H54 (cell line): ENCODE measurements around the gene UTP18.
A peak's percentile ranks its signal among the peaks of the same experiment; 100 is the strongest.
"Not testable (repeated sequence)": the region's sequence is repeated elsewhere in the genome, so short reads cannot be mapped to it uniquely, and the experiment has no call there.

ENCODE experiments used
- DNase-seq: peaks from one replicate; pipeline ENCODE4 v3.0.0; 2011; ENCODE audit warnings: low spot score, mixed read lengths; ENCODE audit not compliant: insufficient read length
- FAIRE-seq: peaks from 3 replicates; lab custom pipeline; 2011; peaks lifted over from hg19 to GRCh38; lab: Jason Lieb, UNC
- POLR2A ChIP-seq: IDR thresholded peaks from 2 replicates; pipeline ENCODE4 v1.6.1; 2011; ENCODE audit warnings: low read depth, mild to moderate bottlenecking, low read length

Gene UTP18

DNA sequence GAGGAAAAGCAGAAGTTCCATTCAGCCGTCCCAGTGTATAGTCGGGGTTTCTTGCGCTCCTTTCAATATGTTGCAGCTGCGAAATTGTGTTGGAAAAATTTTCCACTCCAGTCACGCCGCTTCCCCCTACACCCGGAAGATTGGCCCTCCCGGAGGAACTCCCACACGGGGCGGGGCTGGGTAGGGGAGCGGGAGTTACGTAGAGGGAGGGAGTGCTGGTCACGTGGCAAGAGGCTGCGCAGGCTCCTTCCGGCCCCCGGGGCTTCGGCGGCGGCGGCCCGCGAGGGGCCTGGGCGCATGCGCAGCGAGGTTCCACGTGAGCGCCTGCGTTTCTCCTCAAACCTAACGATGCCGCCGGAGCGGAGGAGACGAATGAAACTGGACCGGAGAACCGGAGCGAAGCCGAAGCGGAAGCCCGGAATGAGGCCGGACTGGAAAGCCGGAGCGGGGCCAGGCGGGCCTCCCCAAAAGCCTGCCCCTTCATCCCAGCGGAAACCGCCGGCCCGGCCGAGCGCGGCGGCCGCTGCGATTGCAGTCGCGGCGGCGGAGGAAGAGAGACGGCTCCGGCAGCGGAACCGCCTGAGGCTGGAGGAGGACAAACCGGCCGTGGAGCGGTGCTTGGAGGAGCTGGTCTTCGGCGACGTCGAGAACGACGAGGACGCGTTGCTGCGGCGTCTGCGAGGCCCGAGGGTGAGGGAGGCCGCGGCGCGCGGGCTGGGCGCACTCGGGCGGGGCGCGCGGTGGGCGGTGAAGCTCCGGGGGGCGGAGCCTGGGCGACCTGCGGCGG is at the start of gene UTP18:
TSS of gene UTP18 (plus strand) at position 310 of the 787 bp plus-strand sequence. CDS start at position 349, 39 bp downstream.
- TF ChIP-seq POLR2A: peak; percentile 70
- FAIRE-seq (peak; percentile 71), DNase-seq (peak; percentile 94)

- DNase-seq (no peak), FAIRE-seq (peak; percentile 30)
- TF ChIP-seq POLR2A: no peak
Measured at GRCh38 chr17:51214920-51215319, 45.4 kb upstream of the UTP18 start.

DNA sequence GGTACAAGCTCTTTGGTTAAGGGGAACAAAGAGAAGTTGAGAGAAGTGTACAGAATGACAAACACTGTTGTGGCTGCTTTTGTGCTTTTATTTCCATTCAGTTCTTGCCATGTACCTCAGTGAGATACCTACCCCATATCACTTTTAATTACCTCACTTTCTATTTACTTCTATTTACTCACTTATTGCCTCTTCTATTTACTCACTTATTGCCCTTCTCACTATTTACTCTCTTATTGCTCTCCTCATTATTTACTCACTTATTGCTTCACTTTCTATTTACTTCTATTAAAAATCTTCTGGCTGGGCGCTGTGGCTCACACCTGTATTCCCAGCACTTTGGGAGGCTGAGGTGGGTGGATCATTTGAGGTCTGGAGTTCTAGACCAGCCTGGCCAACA is 42.4 kb upstream of the UTP18 start:
- DNase-seq (no peak), FAIRE-seq (no peak)
- TF ChIP-seq POLR2A: no peak

- FAIRE-seq: no peak
Measured at GRCh38 chr17:51221322-51221721, 39.0 kb upstream of the UTP18 start.

DNA sequence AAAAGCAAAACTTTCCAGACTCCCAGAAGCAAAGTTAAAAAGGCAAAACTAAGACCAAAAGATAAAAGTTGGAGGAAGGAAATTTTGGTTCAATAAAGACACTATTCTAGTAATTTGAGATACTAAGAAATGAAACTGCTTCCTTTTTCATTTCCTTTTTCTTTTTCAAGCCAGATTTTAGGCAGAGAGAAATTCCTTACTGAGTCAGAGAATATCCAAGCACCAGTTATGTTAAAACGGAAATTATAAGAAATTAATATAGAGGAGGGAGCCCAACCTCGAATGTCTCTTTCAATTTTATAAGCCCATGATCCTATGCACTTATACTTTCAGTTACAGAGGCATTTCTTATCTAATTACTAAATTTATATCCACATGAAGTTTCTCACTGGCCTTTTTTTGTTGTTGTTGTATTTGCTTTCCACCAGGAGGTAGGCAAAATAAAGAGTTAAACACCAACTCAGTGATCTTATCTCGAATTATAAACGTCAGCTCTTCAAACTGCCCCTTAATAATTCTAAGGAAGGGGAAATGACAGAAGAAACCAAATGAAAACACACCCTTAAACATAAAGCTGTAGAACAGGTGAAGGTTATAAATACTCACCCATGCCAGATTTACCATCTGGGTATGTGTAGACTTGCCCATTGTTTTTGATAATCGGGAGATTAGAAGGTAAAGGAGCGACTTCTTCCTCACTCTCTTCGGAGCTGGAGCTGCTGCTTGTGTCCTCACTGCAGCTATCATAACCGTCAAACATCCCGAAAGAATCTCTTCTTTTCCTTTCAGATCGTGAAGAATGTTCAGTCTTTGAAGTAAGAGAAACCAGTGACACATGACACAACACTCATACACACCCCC is 35.7 kb upstream of the UTP18 start:
- FAIRE-seq: no peak
- TF ChIP-seq POLR2A: no peak
- DNase-seq: no peak

More at GRCh38 chr17:51221322-51221721, 39.0 kb upstream of the UTP18 start:
- no peak for TF ChIP-seq POLR2A
- DNase-seq: no peak

DNA sequence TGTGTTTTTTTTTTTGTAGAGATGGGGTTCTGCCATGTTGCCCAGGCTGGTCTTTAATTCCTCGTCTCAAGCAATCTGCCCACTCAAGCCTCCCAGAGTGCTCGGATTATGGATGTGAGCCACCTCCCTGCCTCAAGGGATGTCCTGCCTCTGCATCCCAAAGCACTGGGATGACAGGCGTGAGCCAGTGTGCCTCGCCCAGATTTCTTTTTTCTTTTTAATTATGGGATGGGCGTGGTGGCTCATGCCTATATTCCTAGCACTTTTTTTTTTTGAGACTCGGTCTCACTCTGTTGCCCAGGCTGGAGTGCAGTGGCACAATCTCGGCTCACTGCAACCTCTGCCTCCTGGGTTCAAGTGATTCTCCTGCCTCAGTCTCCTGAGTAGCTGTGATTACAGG is 34.8 kb upstream of the UTP18 start:
- not testable (repeated sequence) for FAIRE-seq, DNase-seq

GRCh38 chr17:51228161-51228560 is 32.2 kb upstream of the UTP18 start:
- FAIRE-seq: no peak
- no peak for DNase-seq
- TF ChIP-seq POLR2A: no peak

DNA sequence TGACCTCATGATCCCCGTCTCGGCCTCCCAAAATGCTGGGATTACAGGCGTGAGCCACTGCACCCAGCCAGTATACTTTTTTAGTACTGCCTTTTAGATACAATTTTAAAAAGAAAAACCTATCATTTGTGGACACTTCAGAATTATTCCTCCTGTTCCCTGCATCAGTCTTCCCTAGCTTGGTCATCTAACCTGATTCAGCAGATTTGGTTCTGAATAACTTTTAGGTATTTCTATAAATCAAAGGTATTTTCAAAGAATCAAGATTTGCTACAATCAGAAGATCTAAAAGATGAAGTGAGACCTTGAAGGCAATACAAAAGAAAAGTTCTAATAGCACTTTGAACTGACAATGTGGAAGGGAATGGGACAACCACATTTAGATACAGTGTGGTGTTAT is 30.5 kb upstream of the UTP18 start:
- TF ChIP-seq POLR2A: no peak
- no peak for DNase-seq
- FAIRE-seq: no peak

GRCh38 chr17:51230306-51230705 is 30.0 kb upstream of the UTP18 start:
- no peak for TF ChIP-seq POLR2A
- DNase-seq (no peak), FAIRE-seq (no peak)

GRCh38 chr17:51231999-51232398 is 28.3 kb upstream of the UTP18 start:
- FAIRE-seq: no peak
- no peak for DNase-seq
- no peak for TF ChIP-seq POLR2A

DNA sequence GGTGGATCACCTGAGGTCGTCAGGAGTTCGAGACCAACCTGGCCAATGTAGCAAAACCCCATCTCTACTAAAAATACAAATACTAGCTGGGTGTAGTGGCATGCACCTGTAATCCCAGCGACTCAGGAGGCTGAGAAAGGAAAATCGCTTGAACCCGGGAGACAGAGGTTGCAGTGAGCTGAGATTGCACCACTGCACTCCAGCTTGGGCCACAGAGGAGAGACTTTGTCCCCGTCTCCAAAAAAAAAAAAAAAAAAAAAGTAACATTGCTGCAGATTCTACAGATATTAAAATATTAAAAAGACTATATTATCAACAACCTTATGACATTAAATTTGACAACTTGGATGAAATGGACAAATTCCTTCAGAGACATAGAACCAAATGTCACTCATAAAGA is 26.2 kb upstream of the UTP18 start:
- DNase-seq (no peak), FAIRE-seq (no peak)
- no peak for TF ChIP-seq POLR2A

GRCh38 chr17:51238255-51238887 is 22.0 kb upstream of the UTP18 start:
- DNase-seq (no peak), FAIRE-seq (peak; percentile 55)
- TF ChIP-seq POLR2A: no peak

- FAIRE-seq: peak; percentile 79
- no peak for TF ChIP-seq POLR2A
- no peak for DNase-seq
Measured at GRCh38 chr17:51240275-51240674, 20.1 kb upstream of the UTP18 start.

GRCh38 chr17:51244041-51244440 is 16.3 kb upstream of the UTP18 start:
- peak; percentile 87 for FAIRE-seq
- DNase-seq: no peak
- TF ChIP-seq POLR2A: no peak
